Transverse colon (tissue), 4 donors: ENCODE measurements around the gene CDC20B. TPM values are rescaled to one million over a fixed set of nuclear protein-coding genes. Genes with fewer than 3 reads are reported as not detected.

ENCODE experiments used
- DNase-seq: peaks from one replicate; pipeline ENCODE4 v3.0.0-alpha.2; 2019
- H3K27ac ChIP-seq, 4 donors: fragments of 200-600 bp; sonication (generic); 2 replicates each; pipeline ENCODE4 v1.5.1; 2016 to 2018; ENCODE audit warnings: inconsistent platforms in 4 of 4
- H3K27me3 ChIP-seq: fragments of 200-600 bp; sonication (generic); 2 replicates; pipeline ENCODE4 v1.5.1; 2017; ENCODE audit warnings: inconsistent platforms
- H3K36me3 ChIP-seq, 4 donors: fragments of 200-600 bp; sonication (generic); 2 replicates each; pipeline ENCODE4 v1.5.1; 2017 to 2019; ENCODE audit warnings: inconsistent platforms in 4 of 4
- H3K4me1 ChIP-seq, 4 donors: fragments of 200-600 bp; sonication (generic); 2 replicates each; pipeline ENCODE4 v1.5.1; 2017 to 2020; ENCODE audit warnings: inconsistent platforms in 4 of 4
- H3K4me3 ChIP-seq, 4 donors: fragments of 200-600 bp; sonication (generic); 1 replicate in 1 of 4; 2 replicates in 3 of 4; pipeline versions ENCODE4 v1.5.1 to v1.6.1; 2017 to 2019; ENCODE audit warnings: inconsistent platforms in 4 of 4
- H3K9me3 ChIP-seq, 2 donors: fragments of 200-600 bp; sonication (generic); 2 replicates each; pipeline ENCODE4 v1.5.1; 2017 to 2019; ENCODE audit warnings: inconsistent platforms in 2 of 2
- EP300 ChIP-seq: sonication (generic); formaldehyde crosslinking; IDR thresholded peaks from one replicate; pipeline ENCODE4 v1.6.1; 2017; ENCODE audit warnings: antibody characterized with exemption, low read depth
- POLR2A ChIP-seq: fragments of 450-650 bp; IDR thresholded peaks from one replicate; pipeline ENCODE4 v1.6.1; 2016; ENCODE audit warnings: antibody characterized with exemption, mild to moderate bottlenecking, moderate library complexity
- POLR2AphosphoS5 ChIP-seq, 3 donors: sonication (generic); formaldehyde crosslinking; IDR thresholded peaks; one replicate each; pipeline ENCODE4 v1.6.1; 2016; ENCODE audit warnings: antibody characterized with exemption in 3 of 3
- WGBS, 2 donors: methylation state at CpG; one replicate each; pipeline ENCODE4 v1.1.5; 2018; ENCODE audit warnings: low coverage in 1 of 2; 5-methylcytosine and 5-hydroxymethylcytosine counted together
- in situ Hi-C, 4 donors: fragments of 200-750 bp; cut with MboI; loops; one replicate each; pipeline versions ENCODE4 v1.15.0 to v1.15.1; 2017; ENCODE audit warnings: low sequenced_read_pairs in 3 of 4, low pct_ligation_motif_present in 1 of 4, low pct_unique_long_range_greater_than_20kb in 1 of 4
- intact Hi-C: fragments of 100-400 bp; cut with DNase I; formaldehyde crosslinking; loops from one replicate; pipeline ENCODE4 v1.15.1; 2023; ENCODE audit warnings: low total_unique reads
- total RNA-seq, 4 donors: library from RNA; depleted of rRNA; stranded (reverse); fragments of >200 nt; gene quantifications; one replicate each; pipeline ENCODE4 v1.1.0, GENCODE V29; 2016
- TF ChIP-seq, protein P1 (sequence below), 5 experiments: fragments of 200-600 bp in 3 of 5; fragments of 450-650 bp in 2 of 5; sonication (generic) in 3 of 5; IDR thresholded peaks; 1 replicate in 2 of 5; 2 replicates in 3 of 5; pipeline ENCODE4 v1.5.1; 2016 to 2017; ENCODE audit warnings: antibody characterized with exemption in 5 of 5, inconsistent platforms in 3 of 5, mild to moderate bottlenecking in 2 of 5, moderate library complexity in 1 of 5

CDC20B gene
- total RNA-seq, 4 donors from 2014 or later, result not detected

DNA sequence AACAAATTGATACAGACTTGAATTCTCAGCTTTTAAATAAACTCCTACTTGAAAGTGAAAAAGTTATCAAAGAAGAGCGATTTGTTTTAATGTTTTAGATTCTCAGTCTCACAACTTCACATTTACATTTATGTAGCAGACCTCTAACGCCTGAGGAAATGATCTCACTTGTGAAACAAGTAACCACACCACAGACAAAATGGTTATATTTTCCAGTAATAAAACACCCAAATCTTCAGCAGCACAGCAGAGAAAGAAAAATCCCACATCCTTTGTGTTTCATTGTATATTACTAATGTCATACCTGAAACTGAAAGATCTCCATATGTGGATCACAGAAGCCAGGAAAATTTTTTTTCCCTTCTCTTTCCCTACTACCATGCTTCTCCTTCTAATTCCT, 100.3 kb downstream of the CDC20B start:
- Histone ChIP-seq H3K36me3 (no peaks in the 10 kb centered on the region), H3K4me1 (no peaks in the 10 kb centered on the region), H3K27ac (no peak overlapping the region), H3K9me3 (no peaks in the 10 kb centered on the region), H3K4me3 (no peak overlapping the region), H3K27me3 (no peaks in the 10 kb centered on the region)
- in situ Hi-C loops (no loop called here), intact Hi-C loops (no loop called here)
- DNase-seq, result no peak
- 46 to 62% methylated on average over 2 of the region's 2 CpGs for WGBS, 2 donors
- TF ChIP-seq POLR2AphosphoS5 (IDR thresholded peaks at IDR 0.05) (no peak), POLR2A (no peak), EP300 (no peak)
- TF ChIP-seq, protein P1, sequence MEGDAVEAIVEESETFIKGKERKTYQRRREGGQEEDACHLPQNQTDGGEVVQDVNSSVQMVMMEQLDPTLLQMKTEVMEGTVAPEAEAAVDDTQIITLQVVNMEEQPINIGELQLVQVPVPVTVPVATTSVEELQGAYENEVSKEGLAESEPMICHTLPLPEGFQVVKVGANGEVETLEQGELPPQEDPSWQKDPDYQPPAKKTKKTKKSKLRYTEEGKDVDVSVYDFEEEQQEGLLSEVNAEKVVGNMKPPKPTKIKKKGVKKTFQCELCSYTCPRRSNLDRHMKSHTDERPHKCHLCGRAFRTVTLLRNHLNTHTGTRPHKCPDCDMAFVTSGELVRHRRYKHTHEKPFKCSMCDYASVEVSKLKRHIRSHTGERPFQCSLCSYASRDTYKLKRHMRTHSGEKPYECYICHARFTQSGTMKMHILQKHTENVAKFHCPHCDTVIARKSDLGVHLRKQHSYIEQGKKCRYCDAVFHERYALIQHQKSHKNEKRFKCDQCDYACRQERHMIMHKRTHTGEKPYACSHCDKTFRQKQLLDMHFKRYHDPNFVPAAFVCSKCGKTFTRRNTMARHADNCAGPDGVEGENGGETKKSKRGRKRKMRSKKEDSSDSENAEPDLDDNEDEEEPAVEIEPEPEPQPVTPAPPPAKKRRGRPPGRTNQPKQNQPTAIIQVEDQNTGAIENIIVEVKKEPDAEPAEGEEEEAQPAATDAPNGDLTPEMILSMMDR (IDR thresholded peaks at IDR 0.05), result no peak

GRCh38 chr5:55071413-55071812, 101.6 kb downstream of the CDC20B start:
- TF ChIP-seq EP300, result no peak
- TF ChIP-seq, protein P1 (IDR thresholded peaks at IDR 0.05), result no peak
- TF ChIP-seq POLR2A, result no peak
- TF ChIP-seq POLR2AphosphoS5 (IDR thresholded peaks at IDR 0.05), result no peak
- Histone ChIP-seq H3K9me3 (no peaks in the 10 kb centered on the region), H3K27me3 (no peaks in the 10 kb centered on the region), H3K4me3 (no peak overlapping the region), H3K36me3 (no peaks in the 10 kb centered on the region), H3K27ac (no peak overlapping the region), H3K4me1 (no peaks in the 10 kb centered on the region)
- in situ Hi-C loops, result no loop called here
- DNase-seq, result no peak
- 100% methylated on average over 1 of the region's 1 CpG for WGBS, 2 donors
- intact Hi-C loops, result no loop called here

DNA sequence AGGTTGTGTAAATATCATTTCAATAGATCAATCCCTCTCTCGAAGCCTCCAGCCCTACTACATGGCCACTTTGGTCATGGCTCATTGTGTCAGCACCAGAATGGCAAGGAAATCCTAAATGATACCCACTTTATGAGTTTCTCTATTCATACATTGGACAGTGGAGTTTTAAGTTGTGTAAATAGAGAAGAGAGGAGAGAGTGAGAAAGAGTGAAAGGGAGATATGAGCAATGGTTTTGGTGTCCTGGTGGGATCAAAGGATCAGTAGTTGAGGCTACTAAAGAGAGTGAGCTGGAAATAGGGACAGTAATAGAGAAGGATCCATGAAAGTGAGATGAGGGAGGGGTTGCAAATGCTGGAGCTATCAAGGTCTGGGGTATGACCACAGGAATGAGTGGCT, 102.0 kb downstream of the CDC20B start:
- intact Hi-C loops (no loop called here), in situ Hi-C loops (no loop called here)
- Histone ChIP-seq H3K27me3 (no peaks in the 10 kb centered on the region), H3K4me3 (no peak overlapping the region), H3K4me1 (no peaks in the 10 kb centered on the region), H3K9me3 (no peaks in the 10 kb centered on the region), H3K36me3 (no peaks in the 10 kb centered on the region), H3K27ac (no peak overlapping the region)
- WGBS, 2 donors, result 73% methylated on average over 1 of the region's 1 CpG; no CpG with 5 or more reads in 1 of the 2 donors
- no peak for DNase-seq
- TF ChIP-seq EP300 (no peak), POLR2AphosphoS5 (IDR thresholded peaks at IDR 0.05) (no peak), POLR2A (no peak)
- TF ChIP-seq, protein P1 (IDR thresholded peaks at IDR 0.05), result no peak

DNA sequence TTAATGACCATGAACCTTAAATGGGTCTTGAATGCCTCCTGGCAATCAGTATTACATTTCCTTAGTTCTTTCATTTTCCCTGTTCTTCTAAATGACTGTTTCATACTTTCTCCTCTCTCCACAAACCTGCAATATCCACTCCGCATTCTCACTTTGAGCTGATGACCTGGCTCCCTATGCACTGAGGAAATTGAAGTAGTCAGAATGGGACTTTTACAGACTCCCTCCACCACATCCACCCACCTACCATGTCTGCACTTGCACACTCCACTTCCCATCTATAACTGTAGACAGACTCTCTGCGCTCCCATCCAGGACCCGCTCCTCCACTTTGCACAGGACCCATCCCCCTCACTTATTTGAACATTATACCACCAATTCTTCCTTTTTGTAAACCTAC, 106.7 kb downstream of the CDC20B start:
- intact Hi-C loops, result no loop called here
- Histone ChIP-seq H3K9me3 (no peaks in the 10 kb centered on the region), H3K4me1 (no peaks in the 10 kb centered on the region), H3K36me3 (no peaks in the 10 kb centered on the region), H3K27ac (no peak overlapping the region), H3K4me3 (no peak overlapping the region), H3K27me3 (no peaks in the 10 kb centered on the region)
- DNase-seq, result no peak
- in situ Hi-C loops, result no loop called here
- WGBS, 2 donors, result 86 to 98% methylated on average over 3 of the region's 3 CpGs
- TF ChIP-seq POLR2A (no peak), POLR2AphosphoS5 (IDR thresholded peaks at IDR 0.05) (no peak), EP300 (no peak)
- TF ChIP-seq, protein P1 (IDR thresholded peaks at IDR 0.05), result no peak
